Measurements from ENCODE around the gene GLUL. TPM values are rescaled to one million over a fixed set of nuclear protein-coding genes. Genes with fewer than 3 reads are reported as not detected.

The GLUL gene
- polyA plus RNA-seq, 2 of the 4 experiments (the other 2 are of a cell fraction), result 26.9 to 33.0 TPM

GRCh38 chr1:182406012-182406411, 14.4 kb upstream of the GLUL start:
- WGBS (ENCODE audit: missing lambda C conversion rate), result 0% methylated on average over 1 of the region's 1 CpG
- ATAC-seq (no peak), DNase-seq (ENCODE audit: low read depth in 1 of 2, low spot score in 1 of 2) (no peak), FAIRE-seq (no peak)
- no peak overlapping the region for H3K4me3 ChIP-seq
- no peaks in the 10 kb centered on the region for H3K4me1 ChIP-seq
- 0 out of 3 replicates have a peak, but pooled peaks cover 2% of the 10 kb centered on the region for H3K9me3 ChIP-seq
- H3K27ac ChIP-seq, result no peak overlapping the region
- ChIA-PET POLR2A (no interaction called here), CTCF (interaction anchor here (1.3 to 2.9 kb wide), 3 partner anchors 9 to 12 kb away, joined by 3 to 14 read pairs (median 11); no protein-coding TSS in a partner anchor)
- no peak overlapping the region for H3K4me2 ChIP-seq
- TF ChIP-seq, protein P1, sequence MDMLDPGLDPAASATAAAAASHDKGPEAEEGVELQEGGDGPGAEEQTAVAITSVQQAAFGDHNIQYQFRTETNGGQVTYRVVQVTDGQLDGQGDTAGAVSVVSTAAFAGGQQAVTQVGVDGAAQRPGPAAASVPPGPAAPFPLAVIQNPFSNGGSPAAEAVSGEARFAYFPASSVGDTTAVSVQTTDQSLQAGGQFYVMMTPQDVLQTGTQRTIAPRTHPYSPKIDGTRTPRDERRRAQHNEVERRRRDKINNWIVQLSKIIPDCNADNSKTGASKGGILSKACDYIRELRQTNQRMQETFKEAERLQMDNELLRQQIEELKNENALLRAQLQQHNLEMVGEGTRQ (IDR thresholded peaks at IDR 0.05), result no peak
- no peak for TF ChIP-seq ZSCAN20 (CRISPR knock-in tag; IDR thresholded peaks at IDR 0.05)
- TF ChIP-seq, protein P2, sequence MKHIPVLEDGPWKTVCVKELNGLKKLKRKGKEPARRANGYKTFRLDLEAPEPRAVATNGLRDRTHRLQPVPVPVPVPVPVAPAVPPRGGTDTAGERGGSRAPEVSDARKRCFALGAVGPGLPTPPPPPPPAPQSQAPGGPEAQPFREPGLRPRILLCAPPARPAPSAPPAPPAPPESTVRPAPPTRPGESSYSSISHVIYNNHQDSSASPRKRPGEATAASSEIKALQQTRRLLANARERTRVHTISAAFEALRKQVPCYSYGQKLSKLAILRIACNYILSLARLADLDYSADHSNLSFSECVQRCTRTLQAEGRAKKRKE (CRISPR knock-in tag; IDR thresholded peaks at IDR 0.05; ENCODE audit: low read depth), result no peak
- no peak for TF ChIP-seq HMGXB4 (CRISPR knock-in tag; IDR thresholded peaks at IDR 0.05; ENCODE audit: borderline replicate concordance)
- TF ChIP-seq SMC3 (IDR thresholded peaks at IDR 0.05), result no peak
- TF ChIP-seq SREBF2 (IDR thresholded peaks at IDR 0.05), result no peak
- TF ChIP-seq EP300 (IDR thresholded peaks at IDR 0.05), result no peak
- TF ChIP-seq KDM1A (IDR thresholded peaks at IDR 0.05; ENCODE audit: low read depth), result no peak

GRCh38 chr1:182405578-182405977, 14.0 kb upstream of the GLUL start:
- 0 out of 3 replicates have a peak, but pooled peaks cover 2% of the 10 kb centered on the region for H3K9me3 ChIP-seq
- no peak for ATAC-seq
- FAIRE-seq, result no peak
- no peak overlapping the region for H3K4me2 ChIP-seq
- no peak overlapping the region for H3K4me3 ChIP-seq
- DNase-seq (ENCODE audit: low read depth in 1 of 2, low spot score in 1 of 2), result no peak
- TF ChIP-seq, protein P2 (CRISPR knock-in tag; IDR thresholded peaks at IDR 0.05; ENCODE audit: low read depth), result no peak
- TF ChIP-seq POLR2AphosphoS2 (conservative IDR thresholded peaks at IDR 0.05; ENCODE audit: low read length), result no peak
- no peak for TF ChIP-seq GATA3 (IDR thresholded peaks at IDR 0.05; ENCODE audit: borderline replicate concordance)
- no peak for TF ChIP-seq BHLHE40 (IDR thresholded peaks at IDR 0.05; ENCODE audit: low read depth, low read length)
- TF ChIP-seq, protein P3, sequence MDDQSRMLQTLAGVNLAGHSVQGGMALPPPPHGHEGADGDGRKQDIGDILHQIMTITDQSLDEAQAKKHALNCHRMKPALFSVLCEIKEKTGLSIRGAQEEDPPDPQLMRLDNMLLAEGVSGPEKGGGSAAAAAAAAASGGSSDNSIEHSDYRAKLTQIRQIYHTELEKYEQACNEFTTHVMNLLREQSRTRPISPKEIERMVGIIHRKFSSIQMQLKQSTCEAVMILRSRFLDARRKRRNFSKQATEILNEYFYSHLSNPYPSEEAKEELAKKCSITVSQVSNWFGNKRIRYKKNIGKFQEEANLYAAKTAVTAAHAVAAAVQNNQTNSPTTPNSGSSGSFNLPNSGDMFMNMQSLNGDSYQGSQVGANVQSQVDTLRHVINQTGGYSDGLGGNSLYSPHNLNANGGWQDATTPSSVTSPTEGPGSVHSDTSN (IDR thresholded peaks at IDR 0.05), result no peak
- TF ChIP-seq RFX5 (IDR thresholded peaks at IDR 0.05), result no peak
- no peak for TF ChIP-seq NPAS2 (CRISPR knock-in tag; IDR thresholded peaks at IDR 0.05; ENCODE audit: borderline replicate concordance)
- no peak for TF ChIP-seq SMC3 (IDR thresholded peaks at IDR 0.05)
- TF ChIP-seq, protein P4, sequence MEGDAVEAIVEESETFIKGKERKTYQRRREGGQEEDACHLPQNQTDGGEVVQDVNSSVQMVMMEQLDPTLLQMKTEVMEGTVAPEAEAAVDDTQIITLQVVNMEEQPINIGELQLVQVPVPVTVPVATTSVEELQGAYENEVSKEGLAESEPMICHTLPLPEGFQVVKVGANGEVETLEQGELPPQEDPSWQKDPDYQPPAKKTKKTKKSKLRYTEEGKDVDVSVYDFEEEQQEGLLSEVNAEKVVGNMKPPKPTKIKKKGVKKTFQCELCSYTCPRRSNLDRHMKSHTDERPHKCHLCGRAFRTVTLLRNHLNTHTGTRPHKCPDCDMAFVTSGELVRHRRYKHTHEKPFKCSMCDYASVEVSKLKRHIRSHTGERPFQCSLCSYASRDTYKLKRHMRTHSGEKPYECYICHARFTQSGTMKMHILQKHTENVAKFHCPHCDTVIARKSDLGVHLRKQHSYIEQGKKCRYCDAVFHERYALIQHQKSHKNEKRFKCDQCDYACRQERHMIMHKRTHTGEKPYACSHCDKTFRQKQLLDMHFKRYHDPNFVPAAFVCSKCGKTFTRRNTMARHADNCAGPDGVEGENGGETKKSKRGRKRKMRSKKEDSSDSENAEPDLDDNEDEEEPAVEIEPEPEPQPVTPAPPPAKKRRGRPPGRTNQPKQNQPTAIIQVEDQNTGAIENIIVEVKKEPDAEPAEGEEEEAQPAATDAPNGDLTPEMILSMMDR (IDR thresholded peaks at IDR 0.05), result no peak
- TF ChIP-seq HOXB13 (CRISPR knock-in tag; IDR thresholded peaks at IDR 0.05; ENCODE audit: low read depth), result no peak
- no peak for TF ChIP-seq RAD21 (conservative IDR thresholded peaks at IDR 0.05 in 1 of 2, IDR thresholded peaks at IDR 0.05 in 1 of 2)
- no peak for TF ChIP-seq HMGXB4 (CRISPR knock-in tag; IDR thresholded peaks at IDR 0.05; ENCODE audit: borderline replicate concordance)
- no peak for TF ChIP-seq ZNF302 (CRISPR knock-in tag; IDR thresholded peaks at IDR 0.05)
- TF ChIP-seq, protein P5, sequence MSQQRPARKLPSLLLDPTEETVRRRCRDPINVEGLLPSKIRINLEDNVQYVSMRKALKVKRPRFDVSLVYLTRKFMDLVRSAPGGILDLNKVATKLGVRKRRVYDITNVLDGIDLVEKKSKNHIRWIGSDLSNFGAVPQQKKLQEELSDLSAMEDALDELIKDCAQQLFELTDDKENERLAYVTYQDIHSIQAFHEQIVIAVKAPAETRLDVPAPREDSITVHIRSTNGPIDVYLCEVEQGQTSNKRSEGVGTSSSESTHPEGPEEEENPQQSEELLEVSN (IDR thresholded peaks at IDR 0.05; ENCODE audit: borderline replicate concordance, low read depth), result no peak
- TF ChIP-seq RCOR1 (IDR thresholded peaks at IDR 0.05; ENCODE audit: low read depth, low read length), result no peak
- TF ChIP-seq, protein P6, sequence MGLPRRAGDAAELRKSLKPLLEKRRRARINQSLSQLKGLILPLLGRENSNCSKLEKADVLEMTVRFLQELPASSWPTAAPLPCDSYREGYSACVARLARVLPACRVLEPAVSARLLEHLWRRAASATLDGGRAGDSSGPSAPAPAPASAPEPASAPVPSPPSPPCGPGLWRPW (IDR thresholded peaks at IDR 0.05), result no peak
- H3K27ac ChIP-seq, result no peak overlapping the region
- no peaks in the 10 kb centered on the region for H3K4me1 ChIP-seq
- ChIA-PET CTCF (interaction anchor here (1.3 kb wide), 2 partner anchors 9 to 12 kb away, joined by 3 to 14 read pairs; no protein-coding TSS in a partner anchor), POLR2A (no interaction called here)
- WGBS (ENCODE audit: missing lambda C conversion rate), result 42% methylated on average over 1 of the region's 1 CpG
